Stimulated activated CD4-positive, alpha-beta T cell treated with anti-CD3 and anti-CD28 coated beads, Interleukin-2, amount 100 ng/mL, for 48 hours (primary cell): Measurements from ENCODE around the gene PNPLA7.
"Not testable (repeated sequence)": the region's sequence is repeated elsewhere in the genome, so short reads cannot be mapped to it uniquely, and the experiment has no call there.

Source experiments
- DNase-seq, 2 donors: peaks; one replicate each; pipeline ENCODE4 v3.0.0-alpha.2; 2020

The PNPLA7 gene

GRCh38 chr9:137536594-137537131 is 13.5 kb downstream of the PNPLA7 start:
- DNase-seq: not testable (repeated sequence)

- DNase-seq: no peak
Observed at GRCh38 chr9:137535120-137535428, 15.1 kb downstream of the PNPLA7 start.

- no peak for DNase-seq
Observed at GRCh38 chr9:137534256-137535119, 15.7 kb downstream of the PNPLA7 start.

- not testable (repeated sequence) for DNase-seq
Observed at GRCh38 chr9:137532891-137533468, 17.2 kb downstream of the PNPLA7 start.

- DNase-seq: no peak
Observed at GRCh38 chr9:137531099-137531765, 19.0 kb downstream of the PNPLA7 start.

GRCh38 chr9:137530331-137530730 is 19.9 kb downstream of the PNPLA7 start:
- no peak for DNase-seq

- DNase-seq: no peak
Observed at GRCh38 chr9:137524981-137525317, 25.3 kb downstream of the PNPLA7 start.

GRCh38 chr9:137524161-137524980 is 25.8 kb downstream of the PNPLA7 start:
- no peak for DNase-seq

GRCh38 chr9:137522746-137523455 is 27.3 kb downstream of the PNPLA7 start:
- no peak for DNase-seq

GRCh38 chr9:137521405-137521985 is 28.7 kb downstream of the PNPLA7 start:
- no peak for DNase-seq

GRCh38 chr9:137520614-137521404 is 29.4 kb downstream of the PNPLA7 start:
- DNase-seq: no peak

- no peak for DNase-seq
Observed at GRCh38 chr9:137519553-137519952, 30.6 kb downstream of the PNPLA7 start.

GRCh38 chr9:137518661-137519459 is 31.3 kb downstream of the PNPLA7 start:
- DNase-seq: not testable (repeated sequence)

- DNase-seq: no peak
Observed at GRCh38 chr9:137516144-137516917, 33.9 kb downstream of the PNPLA7 start.

- no peak for DNase-seq
Observed at GRCh38 chr9:137515338-137515724, 34.9 kb downstream of the PNPLA7 start.

- DNase-seq: no peak
Observed at GRCh38 chr9:137514691-137515337, 35.4 kb downstream of the PNPLA7 start.

GRCh38 chr9:137513801-137514570 is 36.2 kb downstream of the PNPLA7 start:
- not testable (repeated sequence) for DNase-seq

- not testable (repeated sequence) for DNase-seq
Observed at GRCh38 chr9:137513136-137513535, 37.1 kb downstream of the PNPLA7 start.
